ENCODE results near the gene SIPA1L2.

Gene SIPA1L2, protein sequence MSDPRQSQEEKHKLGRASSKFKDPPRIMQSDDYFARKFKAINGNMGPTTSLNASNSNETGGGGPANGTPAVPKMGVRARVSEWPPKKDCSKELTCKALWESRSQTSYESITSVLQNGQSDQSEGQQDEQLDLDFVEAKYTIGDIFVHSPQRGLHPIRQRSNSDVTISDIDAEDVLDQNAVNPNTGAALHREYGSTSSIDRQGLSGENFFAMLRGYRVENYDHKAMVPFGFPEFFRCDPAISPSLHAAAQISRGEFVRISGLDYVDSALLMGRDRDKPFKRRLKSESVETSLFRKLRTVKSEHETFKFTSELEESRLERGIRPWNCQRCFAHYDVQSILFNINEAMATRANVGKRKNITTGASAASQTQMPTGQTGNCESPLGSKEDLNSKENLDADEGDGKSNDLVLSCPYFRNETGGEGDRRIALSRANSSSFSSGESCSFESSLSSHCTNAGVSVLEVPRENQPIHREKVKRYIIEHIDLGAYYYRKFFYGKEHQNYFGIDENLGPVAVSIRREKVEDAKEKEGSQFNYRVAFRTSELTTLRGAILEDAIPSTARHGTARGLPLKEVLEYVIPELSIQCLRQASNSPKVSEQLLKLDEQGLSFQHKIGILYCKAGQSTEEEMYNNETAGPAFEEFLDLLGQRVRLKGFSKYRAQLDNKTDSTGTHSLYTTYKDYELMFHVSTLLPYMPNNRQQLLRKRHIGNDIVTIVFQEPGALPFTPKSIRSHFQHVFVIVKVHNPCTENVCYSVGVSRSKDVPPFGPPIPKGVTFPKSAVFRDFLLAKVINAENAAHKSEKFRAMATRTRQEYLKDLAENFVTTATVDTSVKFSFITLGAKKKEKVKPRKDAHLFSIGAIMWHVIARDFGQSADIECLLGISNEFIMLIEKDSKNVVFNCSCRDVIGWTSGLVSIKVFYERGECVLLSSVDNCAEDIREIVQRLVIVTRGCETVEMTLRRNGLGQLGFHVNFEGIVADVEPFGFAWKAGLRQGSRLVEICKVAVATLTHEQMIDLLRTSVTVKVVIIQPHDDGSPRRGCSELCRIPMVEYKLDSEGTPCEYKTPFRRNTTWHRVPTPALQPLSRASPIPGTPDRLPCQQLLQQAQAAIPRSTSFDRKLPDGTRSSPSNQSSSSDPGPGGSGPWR (N-terminal part only)

GRCh38 chr1:232630047-232630893 lies at the start of gene SIPA1L2:
TSS of gene SIPA1L2 (minus strand) at chr1:232630133. CDS start at chr1:232515339, 114,794 bp downstream.
- peak; percentile 98 for DNase-seq

DNA sequence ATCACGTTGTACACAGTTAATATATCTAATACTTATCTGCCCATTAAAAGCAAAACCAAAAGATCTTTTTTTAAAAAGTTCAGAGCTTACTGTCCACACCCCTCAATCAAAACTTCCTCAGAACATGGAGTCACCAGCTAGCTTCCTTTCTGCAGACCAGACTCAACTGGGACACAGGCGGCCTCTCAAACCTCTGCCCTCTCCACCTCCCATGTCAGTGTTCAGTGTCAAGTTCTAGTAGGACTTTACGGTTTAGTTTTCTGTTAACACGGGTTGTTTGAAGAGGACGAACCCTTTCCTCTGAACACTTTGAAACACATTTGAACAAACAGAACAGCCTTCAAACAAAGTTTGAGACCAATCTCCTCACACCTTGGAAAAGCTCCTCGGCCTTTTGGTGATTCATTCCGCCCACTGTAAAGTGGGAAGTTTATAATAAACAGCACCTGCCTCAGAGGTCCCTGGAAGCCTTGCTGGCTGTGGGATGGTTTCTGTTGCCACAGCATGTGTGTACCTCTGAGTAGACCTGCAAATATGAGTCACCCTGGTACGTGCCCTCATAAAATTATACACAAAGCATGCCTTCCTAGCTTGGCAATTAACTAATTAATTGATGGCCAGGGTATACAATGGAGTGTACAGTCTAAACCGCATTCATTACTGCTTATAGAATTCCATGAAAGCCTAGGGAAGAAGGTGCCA lies 48.4 kb upstream of the SIPA1L2 start:
- DNase-seq, result no peak

DNA sequence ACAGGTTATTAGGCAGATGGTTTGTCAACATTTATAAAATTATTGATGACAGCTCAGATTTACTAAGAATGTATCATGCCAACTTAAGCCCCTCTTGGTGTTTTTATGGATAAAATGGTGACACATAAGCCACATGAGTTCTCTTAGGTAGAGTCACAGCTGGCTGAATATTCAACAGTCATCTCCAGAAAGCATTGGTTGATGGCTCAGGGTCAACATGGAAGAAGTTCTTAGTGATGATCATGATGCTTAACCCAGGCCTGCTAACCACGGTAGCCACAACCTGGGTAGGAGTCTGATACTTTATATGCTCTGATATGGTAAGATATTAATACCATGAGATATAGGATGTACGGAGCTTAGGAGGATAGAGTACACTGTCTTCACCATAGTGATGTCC lies 46.4 kb upstream of the SIPA1L2 start:
- no peak for DNase-seq

DNA sequence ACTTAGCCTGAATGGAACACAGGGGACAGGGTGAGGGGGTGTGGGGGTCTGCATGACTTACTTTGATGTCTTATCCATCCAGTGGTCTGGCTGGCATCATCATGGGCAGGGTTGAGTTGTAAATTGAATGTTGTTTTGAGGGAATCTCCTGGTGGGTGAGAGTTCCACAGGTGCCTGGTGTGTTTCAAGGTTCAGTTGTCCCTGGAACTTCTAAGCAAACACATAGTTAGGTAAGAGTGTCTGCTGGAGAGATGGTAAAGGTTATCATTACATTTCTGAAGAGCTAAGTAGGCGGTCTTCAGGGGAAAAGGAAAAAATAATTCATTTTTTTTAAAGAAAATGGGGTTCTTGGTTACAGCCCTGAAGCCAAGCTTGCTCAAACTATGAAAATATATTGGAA lies 46.0 kb upstream of the SIPA1L2 start:
- no peak for DNase-seq

GRCh38 chr1:232675260-232675659 lies 45.3 kb upstream of the SIPA1L2 start:
- DNase-seq, result no peak

DNA sequence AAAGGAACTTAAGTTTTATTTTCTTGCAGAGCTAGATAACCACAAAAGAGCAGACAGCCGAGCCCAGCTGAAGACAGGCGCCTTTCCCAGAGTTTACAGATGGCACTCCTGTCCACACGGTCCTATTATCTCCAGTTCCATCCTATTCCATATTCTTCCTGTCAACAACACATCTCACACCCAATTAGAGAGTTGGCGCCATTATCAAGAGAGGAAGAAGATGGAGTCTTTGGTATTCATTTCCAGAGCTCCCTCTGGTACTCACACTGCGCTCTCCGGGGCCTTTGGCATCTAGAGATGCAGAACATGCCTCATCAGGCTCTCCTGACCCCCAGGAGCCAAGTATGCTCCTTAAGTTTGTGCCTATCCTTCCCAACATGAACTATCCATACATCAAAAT lies 43.3 kb upstream of the SIPA1L2 start:
- no peak for DNase-seq

DNA sequence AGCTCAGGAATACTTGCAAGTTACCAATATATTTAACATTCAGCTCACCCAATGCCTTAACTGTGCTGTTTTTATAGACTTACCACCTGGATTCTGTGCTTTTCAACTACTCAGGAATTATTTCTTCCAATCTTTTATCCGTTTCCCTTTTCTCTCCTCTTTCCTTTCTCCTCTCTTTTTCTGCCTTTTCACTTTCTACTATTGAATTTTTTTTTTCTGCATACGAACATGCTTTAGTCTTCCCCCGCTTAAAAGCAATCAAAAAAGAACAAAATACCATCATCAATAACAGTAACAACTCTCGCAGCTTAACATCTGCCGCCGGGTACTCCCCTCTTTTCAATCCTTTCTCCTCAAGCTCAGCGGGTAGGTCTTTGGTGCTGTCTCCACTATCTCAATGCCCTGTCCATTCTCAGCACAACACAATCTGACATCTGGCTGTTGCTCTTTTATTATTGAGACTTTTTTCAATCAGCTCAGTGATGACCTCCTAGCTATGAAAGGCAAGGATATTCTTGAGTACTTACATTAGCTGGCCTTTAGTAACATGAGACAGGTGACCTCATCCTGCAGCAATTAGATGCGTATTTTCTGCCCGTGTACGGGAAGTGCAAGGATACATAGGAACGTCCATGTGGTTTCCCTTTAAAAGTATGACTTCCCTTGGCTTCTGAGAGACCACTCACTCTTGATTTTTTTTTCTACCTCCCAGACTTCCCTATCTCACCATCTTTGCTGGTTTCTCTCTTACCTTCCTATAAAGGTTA lies 40.2 kb upstream of the SIPA1L2 start:
- DNase-seq, result no peak

- no peak for DNase-seq
These were observed 37.8 kb upstream of the SIPA1L2 start for GRCh38 chr1:232667778-232668165.

- DNase-seq, result no peak
These were observed 37.3 kb upstream of the SIPA1L2 start for GRCh38 chr1:232667094-232667777.

- no peak for DNase-seq
These were observed 35.2 kb upstream of the SIPA1L2 start for GRCh38 chr1:232664844-232665777.

DNA sequence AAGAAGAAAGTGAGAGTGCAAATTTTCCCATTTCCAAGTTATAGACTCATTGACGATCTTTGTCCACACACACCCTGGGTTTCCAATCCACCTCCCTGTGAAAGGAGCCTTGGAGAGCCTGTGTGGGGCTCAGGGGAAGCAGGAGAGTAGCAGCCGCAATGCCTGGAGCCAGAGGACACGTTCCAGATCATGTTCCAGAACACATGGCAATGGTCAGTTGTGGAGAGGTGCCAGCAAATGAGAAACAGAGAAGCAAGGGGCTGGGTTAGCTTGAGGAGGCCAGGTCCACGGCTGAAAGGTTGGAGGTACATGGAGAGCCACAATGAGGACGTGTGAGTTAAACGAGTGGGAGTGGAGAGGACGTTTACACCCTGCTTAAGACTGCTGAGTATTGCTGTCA lies 33.0 kb upstream of the SIPA1L2 start:
- no peak for DNase-seq

GRCh38 chr1:232658386-232658785 lies 28.5 kb upstream of the SIPA1L2 start:
- DNase-seq, result no peak

GRCh38 chr1:232657426-232658005 lies 27.6 kb upstream of the SIPA1L2 start:
- no peak for DNase-seq

- no peak for DNase-seq
These were observed 25.8 kb upstream of the SIPA1L2 start for GRCh38 chr1:232655746-232656085.

DNA sequence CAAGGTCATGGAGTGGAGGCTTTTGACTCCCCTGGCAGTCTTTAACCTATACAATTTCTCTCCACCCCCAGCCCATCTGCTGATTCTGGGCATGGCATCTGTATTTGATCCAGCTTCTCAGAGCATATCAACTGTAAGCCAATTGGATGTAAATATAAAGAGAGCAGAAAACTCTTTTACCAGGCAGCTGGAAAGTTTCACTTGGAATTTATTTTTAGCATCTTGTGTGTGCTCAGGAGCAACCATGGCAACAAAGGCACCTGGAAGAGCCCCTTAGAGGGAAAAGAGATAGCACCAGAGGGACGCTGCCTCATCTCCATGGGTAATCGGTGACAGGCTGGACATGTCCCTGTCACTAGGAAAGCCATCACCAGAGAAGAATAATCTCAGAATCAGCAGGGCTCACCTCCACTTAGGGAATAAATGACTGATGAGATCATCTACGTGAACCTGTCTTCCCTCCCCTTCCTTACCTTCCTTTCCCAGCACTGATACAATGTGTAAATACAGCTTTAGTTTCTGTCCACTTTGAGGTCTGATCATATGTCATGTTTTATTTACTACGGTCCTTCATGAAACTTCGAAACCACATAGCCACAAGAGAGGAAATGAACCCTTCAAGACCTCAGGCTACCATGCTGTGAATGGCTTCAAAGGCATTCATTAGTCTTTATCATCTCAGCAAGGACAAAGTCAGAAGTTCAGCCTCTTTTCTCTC lies 25.3 kb upstream of the SIPA1L2 start:
- no peak for DNase-seq

GRCh38 chr1:232653789-232654188 lies 23.9 kb upstream of the SIPA1L2 start:
- DNase-seq, result no peak

DNA sequence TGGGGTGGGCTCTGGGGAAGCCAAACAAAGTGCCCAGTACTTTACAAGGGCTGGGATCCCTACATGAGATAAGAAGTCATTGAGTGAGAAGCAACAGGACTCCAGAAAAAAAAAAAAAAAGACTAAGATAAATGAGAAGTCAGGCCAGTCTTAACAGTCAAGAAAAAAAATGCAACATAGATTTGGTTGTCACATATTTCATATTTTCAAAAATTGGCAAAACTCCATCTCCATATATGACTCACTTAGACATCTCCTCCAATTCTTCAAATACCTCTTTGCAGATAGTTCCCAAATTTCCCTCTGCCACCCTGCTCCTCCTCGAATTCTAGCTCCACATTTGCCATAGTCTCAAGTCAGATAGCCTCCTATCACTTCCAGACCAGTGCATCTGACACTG lies 20.9 kb upstream of the SIPA1L2 start:
- no peak for DNase-seq

DNA sequence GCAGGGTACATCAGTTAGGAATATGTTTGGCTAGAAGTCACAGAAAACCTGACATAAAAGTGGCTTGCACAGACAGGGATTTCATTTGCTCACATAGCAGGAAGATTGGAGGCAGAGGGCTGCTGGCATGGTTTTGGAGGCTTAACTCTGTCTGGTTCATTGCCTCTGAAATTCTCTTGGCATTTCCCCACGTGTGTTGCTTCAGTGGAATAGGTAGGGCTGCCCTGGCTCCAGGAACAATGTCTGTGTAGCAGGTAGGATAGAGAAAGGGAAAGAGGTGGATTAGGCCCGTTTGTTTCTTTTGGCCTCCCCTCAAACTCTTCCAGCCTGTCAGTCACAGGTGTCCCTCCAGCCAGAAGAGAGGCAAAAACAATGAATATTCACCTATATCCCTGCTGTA lies 20.5 kb upstream of the SIPA1L2 start:
- no peak for DNase-seq
